HG03159 (cell line): Measurements from ENCODE around the gene EPHB1.
"Not testable (repeated sequence)": the region's sequence is repeated elsewhere in the genome, so short reads cannot be mapped to it uniquely, and the experiment has no call there.

Source experiments
- ATAC-seq: cut with Tn5 transposase; IDR thresholded peaks from one replicate; pipeline ENCODE4 v1.9.1; 2021; ENCODE audit warnings: mild to moderate bottlenecking, moderate library complexity; ENCODE audit not compliant: unreplicated experiment

The EPHB1 gene

GRCh38 chr3:135099734-135100355, 304.8 kb downstream of the EPHB1 start:
- ATAC-seq = no peak

DNA sequence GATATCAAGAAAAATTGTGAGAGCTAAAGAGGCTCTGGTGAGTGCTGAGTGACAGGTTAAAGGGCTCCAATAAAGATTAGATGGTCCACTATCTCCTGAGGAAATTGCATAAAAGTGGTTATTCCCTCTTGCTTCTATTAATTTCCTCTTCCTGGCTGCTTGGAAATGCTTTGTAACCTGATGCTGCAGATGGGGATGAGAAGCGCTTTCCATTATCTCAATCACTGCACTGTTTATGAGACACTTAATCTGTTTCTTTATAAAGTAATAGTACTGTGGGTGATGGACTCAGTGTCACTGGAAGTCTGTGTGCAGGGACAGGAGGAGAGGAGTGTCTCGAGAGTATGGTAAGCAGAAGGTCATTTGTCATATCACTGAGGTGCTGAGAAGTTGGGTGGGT, 305.3 kb downstream of the EPHB1 start:
- no peak for ATAC-seq

DNA sequence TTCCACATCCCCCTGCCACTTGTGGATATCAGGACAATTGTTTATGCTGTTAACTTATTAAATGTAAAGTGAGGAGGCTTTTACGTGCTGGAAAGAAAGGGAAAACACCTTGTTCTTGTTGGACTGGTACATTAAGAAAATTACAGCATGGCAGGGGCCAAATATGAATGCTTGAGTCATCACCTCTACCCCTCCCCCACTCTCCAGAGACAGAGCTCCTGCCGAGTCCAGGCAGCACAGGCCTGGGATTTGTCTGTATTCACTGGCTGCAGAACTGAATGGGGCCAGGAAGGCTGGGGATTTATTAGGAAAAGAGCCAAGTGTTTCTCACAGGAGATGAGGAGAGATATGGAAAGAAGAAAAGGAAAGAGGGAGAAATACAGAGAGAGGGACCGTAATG, 308.9 kb downstream of the EPHB1 start:
- ATAC-seq = no peak

DNA sequence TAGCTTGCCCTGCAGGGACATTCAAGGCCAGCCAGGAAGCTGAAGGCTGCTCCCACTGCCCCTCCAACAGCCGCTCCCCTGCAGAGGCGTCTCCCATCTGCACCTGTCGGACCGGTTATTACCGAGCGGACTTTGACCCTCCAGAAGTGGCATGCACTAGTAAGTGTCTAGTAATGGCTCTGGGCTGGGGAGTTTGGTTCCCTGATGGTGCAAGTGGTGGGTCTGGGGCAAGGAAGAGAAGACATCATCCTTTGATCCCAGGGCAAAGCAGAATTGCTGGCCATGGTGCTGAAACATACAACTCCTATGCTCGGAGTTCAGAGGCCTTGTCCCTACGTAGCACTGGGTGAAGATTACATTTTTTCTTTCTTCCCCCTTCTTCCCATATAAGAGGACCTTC, 311.4 kb downstream of the EPHB1 start:
- no peak for ATAC-seq

GRCh38 chr3:135107043-135107442, 312.0 kb downstream of the EPHB1 start:
- ATAC-seq = no peak

DNA sequence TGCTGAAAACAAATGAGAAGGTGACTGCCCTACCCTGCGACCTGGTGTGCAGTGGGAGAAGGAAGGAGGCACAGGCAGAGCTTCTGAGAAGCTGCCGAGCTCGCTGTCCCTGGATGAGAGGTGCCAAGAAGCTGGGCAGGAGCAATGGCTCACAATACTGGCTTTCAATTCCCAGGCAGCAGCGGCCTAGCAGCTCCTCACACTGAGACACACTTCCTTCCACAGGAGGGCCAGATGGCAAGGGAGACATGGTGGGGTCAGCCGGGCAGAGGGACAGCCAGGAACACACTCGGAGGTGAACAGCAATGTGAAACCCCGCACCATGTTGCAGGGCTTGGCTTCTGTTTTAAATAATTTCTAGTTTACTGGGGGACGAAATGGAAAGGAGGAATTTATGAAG, 314.6 kb downstream of the EPHB1 start:
- no peak for ATAC-seq

- not testable (repeated sequence) for ATAC-seq
Measured at GRCh38 chr3:135114551-135114950, 319.5 kb downstream of the EPHB1 start.

- no peak for ATAC-seq
Measured at GRCh38 chr3:135117977-135118376, 322.9 kb downstream of the EPHB1 start.

GRCh38 chr3:135118792-135119191, 323.7 kb downstream of the EPHB1 start:
- no peak for ATAC-seq

DNA sequence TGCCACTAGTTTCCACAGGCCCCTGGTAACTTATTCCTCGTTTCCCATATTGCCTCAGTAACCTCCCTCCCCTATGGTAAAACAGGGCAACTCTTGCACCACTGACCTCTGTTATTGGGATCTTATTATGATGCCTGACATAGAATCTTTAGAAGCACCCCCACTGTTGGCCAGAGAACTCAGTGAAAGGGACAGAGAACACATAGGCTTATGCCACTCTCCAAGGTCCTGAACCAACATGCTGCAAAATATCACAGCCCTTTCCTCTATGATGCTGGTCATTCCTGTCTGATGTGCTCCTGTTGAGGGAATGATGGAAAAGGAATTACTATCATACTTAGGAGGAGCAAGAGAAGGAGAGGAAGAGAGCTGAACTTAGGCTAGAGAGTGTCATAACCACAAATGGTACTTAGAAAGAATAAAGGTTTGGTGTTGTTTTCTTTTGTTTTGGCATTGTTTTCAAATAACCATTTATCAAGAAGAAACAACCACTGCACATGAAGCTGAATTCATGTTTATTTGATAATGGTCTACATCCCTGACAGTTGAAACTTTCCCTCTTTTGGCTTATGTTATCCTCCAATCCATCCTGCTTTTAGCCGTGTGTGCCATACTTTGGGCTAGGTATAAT, 330.2 kb downstream of the EPHB1 start:
- ATAC-seq = no peak

DNA sequence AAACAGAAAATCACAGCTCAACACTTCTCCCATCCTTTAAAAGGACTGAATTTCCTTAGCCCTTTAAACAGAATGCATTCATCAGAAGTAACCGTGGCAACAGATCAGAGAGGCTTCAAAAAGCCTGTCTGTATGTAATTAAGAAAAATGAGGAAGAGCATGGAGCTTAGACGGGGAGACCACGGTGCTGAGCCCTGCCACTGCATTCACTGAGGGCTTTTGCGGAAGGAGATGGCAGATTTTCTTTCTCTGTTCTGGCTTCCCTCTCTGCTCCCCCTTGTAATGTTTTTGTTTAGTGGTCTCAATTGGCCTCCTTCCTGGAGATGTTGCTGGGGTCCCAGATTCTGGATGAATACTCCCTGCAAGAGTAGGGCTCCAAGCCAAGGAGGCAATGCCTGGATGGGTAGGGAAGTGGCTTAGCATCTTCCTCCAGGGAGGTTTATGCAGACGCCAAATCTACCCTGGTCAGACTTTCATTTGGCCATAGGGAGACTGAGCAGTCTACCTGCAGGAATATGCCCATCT, 332.9 kb downstream of the EPHB1 start:
- no peak for ATAC-seq

DNA sequence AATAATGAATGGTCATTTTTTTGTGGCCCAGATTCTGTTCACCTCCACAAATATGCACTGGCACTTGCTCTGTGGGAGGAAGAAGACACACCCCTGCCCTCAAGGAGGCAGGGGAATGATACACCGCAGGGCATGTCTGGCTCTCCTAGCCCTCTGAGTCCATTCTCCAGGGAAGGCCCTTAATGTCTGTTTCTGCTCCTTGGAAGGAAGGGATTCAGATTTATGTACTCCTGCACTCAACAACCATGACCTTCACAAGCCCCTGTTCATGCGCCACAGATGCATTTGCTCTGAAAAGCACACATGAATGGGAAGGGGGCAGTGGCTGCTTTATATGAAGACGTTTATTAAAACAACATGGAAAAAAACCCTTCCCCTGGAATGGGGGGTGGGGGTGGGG, 333.8 kb downstream of the EPHB1 start:
- no peak for ATAC-seq

DNA sequence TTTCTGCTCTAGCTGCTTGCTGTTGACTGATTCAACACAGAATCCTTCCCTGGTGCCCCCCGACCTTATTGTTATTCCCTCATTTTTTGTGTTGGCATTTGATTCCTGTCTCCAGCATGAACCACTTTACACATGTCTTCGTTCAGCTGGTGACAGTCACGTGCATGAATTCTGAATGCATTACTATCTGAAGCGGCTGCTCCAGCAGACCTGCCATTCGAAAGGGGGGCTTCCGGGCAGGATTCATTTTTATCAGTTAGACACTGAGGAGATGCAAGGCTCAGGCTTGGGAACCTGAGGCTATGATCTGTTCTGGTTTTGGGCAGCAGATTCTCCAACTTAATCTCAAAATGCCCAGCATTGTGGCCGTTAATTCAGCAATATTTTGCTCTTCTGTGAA, 336.2 kb downstream of the EPHB1 start:
- ATAC-seq = no peak

DNA sequence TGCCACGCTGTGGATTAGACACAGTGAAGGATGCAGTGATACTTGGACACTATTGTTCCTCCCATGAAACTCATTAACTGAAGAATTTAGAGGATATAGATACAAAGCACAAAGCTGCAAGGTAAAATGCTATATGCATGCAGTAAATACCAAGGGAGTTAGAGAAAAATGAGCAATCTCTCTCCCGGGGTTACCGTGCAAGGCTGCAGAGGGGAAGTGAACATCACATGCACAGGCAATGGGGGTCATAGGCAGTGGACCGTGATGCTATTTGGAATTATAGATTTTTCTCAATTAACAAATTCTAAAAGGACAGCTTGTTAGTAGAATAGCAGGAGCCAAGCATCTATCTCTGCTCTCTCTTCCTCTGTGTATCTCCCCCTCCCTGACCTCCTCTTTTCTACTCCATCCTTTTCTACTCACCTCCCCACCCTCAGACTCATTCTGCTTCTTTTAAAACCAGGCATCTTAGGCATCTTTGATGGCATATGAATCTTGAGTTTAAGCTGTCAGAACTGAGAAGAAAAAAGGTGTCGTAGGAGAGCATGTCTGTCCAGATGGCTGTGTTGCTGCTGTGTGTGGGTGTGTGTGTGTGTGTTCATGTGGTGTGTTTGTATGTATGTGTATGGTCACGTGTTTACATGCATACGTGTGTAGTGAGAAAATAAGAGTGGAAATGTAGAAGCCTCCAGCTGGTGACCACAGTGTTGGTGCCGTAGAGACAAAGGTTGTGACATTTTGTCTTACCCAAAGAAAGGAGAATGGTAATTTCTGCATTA, 339.0 kb downstream of the EPHB1 start:
- ATAC-seq = no peak

- no peak for ATAC-seq
Measured at GRCh38 chr3:135134684-135135075, 339.6 kb downstream of the EPHB1 start.

- no peak for ATAC-seq
Measured at GRCh38 chr3:135135445-135135844, 340.4 kb downstream of the EPHB1 start.

- no peak for ATAC-seq
Measured at GRCh38 chr3:135136361-135137100, 341.5 kb downstream of the EPHB1 start.

GRCh38 chr3:135137296-135137695, 342.2 kb downstream of the EPHB1 start:
- ATAC-seq = no peak

DNA sequence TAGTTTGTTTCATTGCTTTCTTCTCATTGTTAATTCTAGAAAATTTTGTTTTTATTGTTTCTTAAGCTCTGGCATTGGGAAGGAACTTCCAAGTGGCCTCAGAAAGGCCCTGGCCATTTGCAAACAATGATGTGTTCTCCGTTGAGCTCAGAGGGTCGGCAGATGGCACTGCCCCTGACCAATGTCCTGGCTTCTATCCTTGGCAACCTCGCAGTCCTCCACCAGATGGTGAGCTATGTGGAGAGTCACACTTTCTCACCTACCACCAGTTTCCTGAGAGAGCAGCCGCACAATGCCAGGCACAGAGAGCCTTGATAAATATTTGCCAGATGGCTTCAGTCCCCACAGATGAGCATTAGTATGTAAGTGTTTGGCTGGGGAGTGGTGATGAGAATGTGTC, 343.7 kb downstream of the EPHB1 start:
- ATAC-seq = no peak

- no peak for ATAC-seq
Measured at GRCh38 chr3:135140591-135140990, 345.5 kb downstream of the EPHB1 start.

DNA sequence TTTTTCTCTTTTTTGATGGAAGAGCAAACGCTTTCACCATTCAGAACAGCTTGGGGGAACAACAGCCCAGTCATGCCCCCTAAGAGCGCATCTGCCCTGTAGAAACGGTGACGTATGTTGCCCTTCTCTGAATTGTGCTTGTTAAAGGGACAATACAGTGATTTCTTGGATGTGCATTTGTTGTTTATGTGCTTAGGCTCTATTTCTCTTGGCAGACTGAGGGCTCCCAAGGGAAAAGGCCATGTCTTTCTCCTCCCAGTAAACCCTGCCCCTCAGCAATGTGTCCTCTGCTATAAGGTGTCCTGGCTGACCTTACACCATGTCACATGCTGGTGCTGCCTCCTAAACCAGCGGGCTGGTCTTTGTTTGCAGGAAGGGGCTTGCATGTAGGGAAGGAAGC, 346.1 kb downstream of the EPHB1 start:
- ATAC-seq = no peak
